ENCODE data around the gene CLOCK. TPM values are rescaled to one million over a fixed set of nuclear protein-coding genes. Genes with fewer than 3 reads are reported as not detected.

Gene CLOCK
- total and polyA plus RNA-seq, 12 donors, result 6.1 to 40.7 (median 31.1) TPM

DNA sequence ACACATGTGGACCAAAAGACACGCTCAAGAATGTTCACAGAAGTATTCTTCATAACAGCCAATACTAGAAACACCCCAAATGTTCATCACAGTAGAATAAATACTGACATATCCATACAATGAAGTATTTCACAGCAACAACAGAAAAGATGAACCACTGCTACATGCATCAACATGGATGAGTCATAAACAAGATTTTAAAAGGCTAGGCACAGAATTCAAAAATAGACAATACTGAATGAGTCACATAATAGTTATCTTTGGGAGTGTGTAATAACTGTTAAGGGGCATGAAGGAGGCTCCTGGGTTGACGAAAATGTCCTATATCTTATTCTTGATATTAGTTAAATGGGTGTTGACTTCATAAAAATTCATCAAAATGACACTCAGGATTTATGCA, 43.5 kb downstream of the CLOCK start:
- no peak overlapping the region for H3K27ac ChIP-seq
- ATAC-seq (peak in 2 of 8 donors; percentile 53 to 64), DNase-seq (no peak)
- intact Hi-C loops (cut with DNase I), result no loop called here
- peaks cover 0 to 4% (median 0%) of the 10 kb centered on the region in 9 donors for H3K4me1 ChIP-seq
- H3K27me3 ChIP-seq, result no peaks in the 10 kb centered on the region
- 85 to 91% methylated on average over 2 of the region's 2 CpGs for WGBS, 2 donors
- peaks cover 0 to 25% (median 4%) of the 10 kb centered on the region in 9 donors for H3K36me3 ChIP-seq
- H3K9me3 ChIP-seq, result no peaks in the 10 kb centered on the region
- no peak overlapping the region for H3K4me3 ChIP-seq
- TF ChIP-seq, protein P1, sequence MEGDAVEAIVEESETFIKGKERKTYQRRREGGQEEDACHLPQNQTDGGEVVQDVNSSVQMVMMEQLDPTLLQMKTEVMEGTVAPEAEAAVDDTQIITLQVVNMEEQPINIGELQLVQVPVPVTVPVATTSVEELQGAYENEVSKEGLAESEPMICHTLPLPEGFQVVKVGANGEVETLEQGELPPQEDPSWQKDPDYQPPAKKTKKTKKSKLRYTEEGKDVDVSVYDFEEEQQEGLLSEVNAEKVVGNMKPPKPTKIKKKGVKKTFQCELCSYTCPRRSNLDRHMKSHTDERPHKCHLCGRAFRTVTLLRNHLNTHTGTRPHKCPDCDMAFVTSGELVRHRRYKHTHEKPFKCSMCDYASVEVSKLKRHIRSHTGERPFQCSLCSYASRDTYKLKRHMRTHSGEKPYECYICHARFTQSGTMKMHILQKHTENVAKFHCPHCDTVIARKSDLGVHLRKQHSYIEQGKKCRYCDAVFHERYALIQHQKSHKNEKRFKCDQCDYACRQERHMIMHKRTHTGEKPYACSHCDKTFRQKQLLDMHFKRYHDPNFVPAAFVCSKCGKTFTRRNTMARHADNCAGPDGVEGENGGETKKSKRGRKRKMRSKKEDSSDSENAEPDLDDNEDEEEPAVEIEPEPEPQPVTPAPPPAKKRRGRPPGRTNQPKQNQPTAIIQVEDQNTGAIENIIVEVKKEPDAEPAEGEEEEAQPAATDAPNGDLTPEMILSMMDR (IDR thresholded peaks at IDR 0.05), result no peak

DNA sequence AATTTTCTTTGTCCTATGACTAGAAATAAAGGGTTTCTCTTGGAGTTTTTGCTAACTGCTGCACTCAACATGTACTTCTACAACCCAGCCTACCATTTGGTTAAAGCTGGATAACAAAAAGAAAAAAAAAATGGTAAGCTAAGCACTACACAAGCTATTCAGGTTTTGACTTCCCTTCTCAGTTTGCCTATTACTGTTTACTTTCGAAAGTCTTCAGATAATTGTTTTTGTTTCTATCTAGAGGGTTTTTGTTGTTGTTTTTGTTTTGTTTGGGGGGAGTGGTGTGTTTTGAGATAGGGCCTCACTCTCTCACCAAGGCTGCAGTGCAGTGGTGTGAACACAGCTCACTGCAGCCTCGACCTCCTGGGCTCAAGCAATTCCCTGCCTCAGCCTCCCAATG, 46.6 kb downstream of the CLOCK start:
- TF ChIP-seq, protein P1 (IDR thresholded peaks at IDR 0.05), result no peak
- Histone ChIP-seq H3K9me3 (peaks cover 0 to 2% (median 0%) of the 10 kb centered on the region in 11 donors), H3K4me1 (peaks cover 0 to 4% (median 0%) of the 10 kb centered on the region in 9 donors), H3K27ac (no peak overlapping the region), H3K27me3 (no peaks in the 10 kb centered on the region), H3K4me3 (no peak overlapping the region), H3K36me3 (peaks cover 0 to 15% (median 0%) of the 10 kb centered on the region in 9 donors)
- no peak for DNase-seq
- WGBS, 2 donors, result 96 to 100% methylated on average over 2 of the region's 2 CpGs
- ATAC-seq, result no peak
- intact Hi-C loops (cut with DNase I), result no loop called here

DNA sequence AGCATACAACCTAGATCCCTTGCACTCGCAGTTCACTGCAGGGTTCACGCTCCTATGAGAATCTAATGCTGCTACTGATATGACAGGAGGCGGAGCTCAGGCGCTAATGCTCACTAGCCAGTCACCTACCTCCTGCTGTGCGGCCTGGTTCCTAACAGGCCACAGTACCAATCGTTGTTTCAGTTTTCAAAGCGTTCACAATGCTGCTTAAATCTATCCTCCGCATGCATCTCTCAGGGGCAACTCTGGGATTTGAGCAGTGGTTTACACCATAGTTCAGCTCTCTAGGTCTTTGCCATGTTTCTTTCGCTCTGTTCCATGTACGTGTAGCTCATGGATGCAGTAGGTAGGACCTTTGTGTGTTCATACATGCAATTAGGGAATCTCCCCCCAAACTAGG, 47.2 kb downstream of the CLOCK start:
- ATAC-seq, result no peak
- Histone ChIP-seq H3K4me1 (peaks cover 0 to 4% (median 0%) of the 10 kb centered on the region in 9 donors), H3K27me3 (no peaks in the 10 kb centered on the region), H3K27ac (no peak overlapping the region), H3K9me3 (peaks cover 0 to 8% (median 0%) of the 10 kb centered on the region in 11 donors), H3K4me3 (no peak overlapping the region), H3K36me3 (peaks cover 0 to 21% (median 3%) of the 10 kb centered on the region in 9 donors)
- WGBS, 2 donors, result 89 to 90% methylated on average over 10 of the region's 10 CpGs
- intact Hi-C loops (cut with DNase I), result no loop called here
- TF ChIP-seq, protein P1 (IDR thresholded peaks at IDR 0.05), result no peak
- DNase-seq, result no peak

DNA sequence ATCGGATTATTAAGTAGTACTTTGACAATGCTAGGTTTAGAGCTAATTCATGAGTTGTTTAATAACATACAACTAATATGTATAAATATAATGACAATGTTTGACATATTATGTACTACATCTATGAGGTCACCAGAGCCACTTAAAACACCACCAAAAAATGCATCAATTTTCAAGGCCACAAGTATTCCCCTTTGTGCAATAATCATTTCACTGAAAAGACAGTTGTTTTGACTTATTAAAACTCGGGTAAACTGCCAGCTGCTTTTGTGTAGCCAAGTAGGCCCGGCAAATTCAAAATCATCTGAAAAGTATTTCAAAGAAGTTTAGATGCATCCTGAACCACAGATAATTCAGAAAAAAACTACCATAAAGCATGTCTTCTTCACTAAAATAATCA, 48.7 kb downstream of the CLOCK start:
- ATAC-seq, result no peak

More for the DNA sequence above, 48.7 kb downstream of the CLOCK start:
- Histone ChIP-seq H3K36me3 (peaks cover 0 to 28% (median 3%) of the 10 kb centered on the region in 9 donors), H3K9me3 (peaks cover 0 to 10% (median 0%) of the 10 kb centered on the region in 11 donors), H3K27me3 (no peaks in the 10 kb centered on the region), H3K4me3 (no peak overlapping the region), H3K27ac (no peak overlapping the region), H3K4me1 (no peaks in the 10 kb centered on the region)
- no peak for DNase-seq
- WGBS, 2 donors, result 68 to 80% methylated on average over 3 of the region's 3 CpGs
- TF ChIP-seq, protein P1 (IDR thresholded peaks at IDR 0.05), result no peak
- intact Hi-C loops (cut with DNase I), result no loop called here
